ENCODE results near the gene SNX27. TPM values are rescaled to one million over a fixed set of nuclear protein-coding genes. Genes with fewer than 3 reads are reported as not detected.
A peak's percentile ranks its signal among the peaks of the same experiment; 100 is the strongest.
"Not testable (repeated sequence)": the region's sequence is repeated elsewhere in the genome, so short reads cannot be mapped to it uniquely, and the experiment has no call there.

Gene SNX27
- total and polyA plus RNA-seq, 2 experiments from 2014 or later = 40.6 to 59.7 TPM

GRCh38 chr1:151618470-151618869, 6.6 kb downstream of the SNX27 start:
- H3F3A ChIP-seq (replicated peaks; ENCODE audit: low read depth) = no peaks in the 10 kb centered on the region
- H3K27me3 ChIP-seq (ENCODE audit: insufficient read depth) = no peaks in the 10 kb centered on the region
- no peaks in the 10 kb centered on the region for H3K9me2 ChIP-seq (ENCODE audit: insufficient read depth)
- no peak overlapping the region for H3K4me3 ChIP-seq
- ATAC-seq (no peak), DNase-seq (ENCODE audit: low spot score) (no peak)
- no peak overlapping the region for H3K27ac ChIP-seq (ENCODE audit: low read depth)
- H3K4me1 ChIP-seq (ENCODE audit: insufficient read depth) = peaks cover 9% of the 10 kb centered on the region
- H3K27me3 Mint-ChIP-seq (ENCODE audit: insufficient read depth, low read depth, poor library complexity) = peaks cover 3% of the 10 kb centered on the region
- peaks cover 100% of the 10 kb centered on the region for H3K79me2 ChIP-seq (replicated peaks; ENCODE audit: insufficient read depth)
- peaks cover 31% of the 10 kb centered on the region for H3K4me1 Mint-ChIP-seq
- H4K20me1 ChIP-seq (replicated peaks; ENCODE audit: insufficient read depth) = peaks cover 21% of the 10 kb centered on the region
- H3K27ac Mint-ChIP-seq = peak overlapping the region; percentile 62; the same call in 1 of the 2 replicates
- no peaks in the 10 kb centered on the region for H3K9me3 Mint-ChIP-seq
- H2AFZ ChIP-seq = no peak overlapping the region
- H3K36me3 Mint-ChIP-seq (ENCODE audit: low read depth) = no peaks in the 10 kb centered on the region; the same call in 2 of the 3 replicates
- 0 out of 2 replicates have a peak, but pooled peaks cover 3% of the 10 kb centered on the region for H3K36me3 ChIP-seq (ENCODE audit: insufficient read depth)
- H3K4me3 Mint-ChIP-seq = no peak overlapping the region
- no peak for TF ChIP-seq EZH2phosphoT487 (IDR thresholded peaks at IDR 0.05; ENCODE audit: unreplicated experiment)
- H3K4me2 ChIP-seq = no peak overlapping the region

- H3K36me3 ChIP-seq (ENCODE audit: insufficient read depth); H3K4me1 ChIP-seq (ENCODE audit: insufficient read depth); H3K4me3 Mint-ChIP-seq; H3K9me2 ChIP-seq (ENCODE audit: insufficient read depth); H3K27me3 ChIP-seq (ENCODE audit: insufficient read depth); H3K27me3 Mint-ChIP-seq (ENCODE audit: insufficient read depth, low read depth, poor library complexity); H3K4me3 ChIP-seq; H3F3A ChIP-seq (replicated peaks; ENCODE audit: low read depth); DNase-seq (ENCODE audit: low spot score); H3K36me3 Mint-ChIP-seq (ENCODE audit: low read depth); H3K4me2 ChIP-seq; H3K9me3 Mint-ChIP-seq; H3K27ac Mint-ChIP-seq; H2AFZ ChIP-seq: not testable (repeated sequence)
- ATAC-seq = peak; percentile 53
- peaks cover 18% of the 10 kb centered on the region for H4K20me1 ChIP-seq (replicated peaks; ENCODE audit: insufficient read depth)
- 0 out of 2 replicates have a peak overlapping the region, but pooled peaks have one; percentile 68 for H3K27ac ChIP-seq (ENCODE audit: low read depth)
- peaks cover 27% of the 10 kb centered on the region for H3K4me1 Mint-ChIP-seq
- H3K79me2 ChIP-seq (replicated peaks; ENCODE audit: insufficient read depth) = peaks cover 100% of the 10 kb centered on the region
Measured at GRCh38 chr1:151618996-151619395, 7.1 kb downstream of the SNX27 start.

- no peak overlapping the region for H2AFZ ChIP-seq
- no peak overlapping the region for H3K4me3 ChIP-seq
- Mint-ChIP-seq H3K9me3 (no peaks in the 10 kb centered on the region), H3K4me1 (peaks cover 25% of the 10 kb centered on the region), H3K4me3 (no peak overlapping the region), H3K27me3 (ENCODE audit: insufficient read depth, low read depth, poor library complexity) (peaks cover 3% of the 10 kb centered on the region), H3K27ac (peak overlapping the region; percentile 25; the same call in 1 of the 2 replicates), H3K36me3 (ENCODE audit: low read depth) (no peaks in the 10 kb centered on the region)
- peak; percentile 61 for ATAC-seq
- no peak for DNase-seq (ENCODE audit: low spot score)
- H4K20me1 ChIP-seq (replicated peaks; ENCODE audit: insufficient read depth) = peaks cover 14% of the 10 kb centered on the region
- H3K79me2 ChIP-seq (replicated peaks; ENCODE audit: insufficient read depth) = peaks cover 97% of the 10 kb centered on the region
- no peak overlapping the region for H3K4me2 ChIP-seq
- H3F3A ChIP-seq (replicated peaks; ENCODE audit: low read depth) = no peaks in the 10 kb centered on the region
- peak overlapping the region; percentile 68 for H3K27ac ChIP-seq (ENCODE audit: low read depth)
- H3K36me3 ChIP-seq (ENCODE audit: insufficient read depth) = 0 out of 2 replicates have a peak, but pooled peaks cover under 1% of the 10 kb centered on the region
- no peaks in the 10 kb centered on the region for H3K27me3 ChIP-seq (ENCODE audit: insufficient read depth)
- H3K9me2 ChIP-seq (ENCODE audit: insufficient read depth) = no peaks in the 10 kb centered on the region
- peaks cover 9% of the 10 kb centered on the region for H3K4me1 ChIP-seq (ENCODE audit: insufficient read depth)
- no peak for TF ChIP-seq NANOG (IDR thresholded peaks at IDR 0.05; ENCODE audit: borderline replicate concordance)
- no peak for TF ChIP-seq POLR2AphosphoS5 (IDR thresholded peaks at IDR 0.05; ENCODE audit: low read depth)
- no peak for TF ChIP-seq ZNF331 (CRISPR knock-in tag; IDR thresholded peaks at IDR 0.05; ENCODE audit: low read depth)
- no peak for TF ChIP-seq EZH2 (IDR thresholded peaks at IDR 0.05; ENCODE audit: low read depth, unreplicated experiment)
- TF ChIP-seq EZH2phosphoT487 (IDR thresholded peaks at IDR 0.05; ENCODE audit: unreplicated experiment) = no peak
- TF ChIP-seq JUNB (IDR thresholded peaks at IDR 0.05; ENCODE audit: unreplicated experiment) = no peak
- no peak for TF ChIP-seq ETS1 (IDR thresholded peaks at IDR 0.05)
- TF ChIP-seq ZNF114 (CRISPR knock-in tag; IDR thresholded peaks at IDR 0.05) = no peak
- TF ChIP-seq STAT1 (IDR thresholded peaks at IDR 0.05; ENCODE audit: unreplicated experiment) = no peak
- no peak for TF ChIP-seq REST (IDR thresholded peaks at IDR 0.05; ENCODE audit: unreplicated experiment)
- no peak for TF ChIP-seq CREB1 (CRISPR knock-in tag; IDR thresholded peaks at IDR 0.05; ENCODE audit: low read depth)
Measured at GRCh38 chr1:151619489-151620093, 7.7 kb downstream of the SNX27 start.
